Mesenchymal stem cell (in vitro differentiated cells and primary cell): ENCODE results near the gene PPCDC.
A peak's percentile ranks its signal among the peaks of the same experiment; 100 is the strongest.

Experiments
- DNase-seq: peaks from one replicate; pipeline ENCODE4 v3.0.0-alpha.2; 2013
- H2AFZ ChIP-seq: one replicate; pipeline ENCODE4 v1.6.1; 2013; ENCODE audit warnings: low read depth, mild to moderate bottlenecking, control low read depth, inconsistent platforms, low read length, moderate library complexity
- H2AK5ac ChIP-seq: 2 replicates; pipeline ENCODE4 v1.6.1; 2013; ENCODE audit warnings: low read length, moderate library complexity, mild to moderate bottlenecking, inconsistent platforms; ENCODE audit not compliant: severe bottlenecking
- H2BK120ac ChIP-seq: one replicate; pipeline ENCODE4 v1.6.1; 2013; ENCODE audit warnings: low read depth, mild to moderate bottlenecking, inconsistent platforms, low read length, moderate library complexity
- H2BK12ac ChIP-seq, 2 experiments: one replicate each; pipeline ENCODE4 v1.6.1; 2013; ENCODE audit warnings: inconsistent platforms in 2 of 2, low read length in 2 of 2, mild to moderate bottlenecking in 2 of 2, moderate library complexity in 2 of 2, control low read depth in 1 of 2
- H2BK15ac ChIP-seq: one replicate; pipeline ENCODE4 v1.6.1; 2013; ENCODE audit warnings: mild to moderate bottlenecking, low read depth, inconsistent platforms; ENCODE audit not compliant: poor library complexity, severe bottlenecking
- H2BK5ac ChIP-seq: 2 replicates; pipeline ENCODE4 v1.6.1; 2013; ENCODE audit warnings: low read depth, mild to moderate bottlenecking, low read length, control low read depth, inconsistent platforms; ENCODE audit not compliant: poor library complexity, severe bottlenecking
- H3K14ac ChIP-seq, 2 experiments: one replicate each; pipeline ENCODE4 v1.6.1; 2013; ENCODE audit warnings: inconsistent platforms in 2 of 2, low read length in 2 of 2, control low read depth in 1 of 2, mild to moderate bottlenecking in 1 of 2, moderate library complexity in 1 of 2
- H3K18ac ChIP-seq, 2 experiments: one replicate each; pipeline ENCODE4 v1.6.1; 2013; ENCODE audit warnings: inconsistent platforms in 2 of 2, low read length in 2 of 2, control low read depth in 1 of 2, low read depth in 1 of 2, mild to moderate bottlenecking in 1 of 2
- H3K23ac ChIP-seq, 2 experiments: one replicate each; pipeline ENCODE4 v1.6.1; 2013; ENCODE audit warnings: inconsistent platforms in 2 of 2, low read length in 2 of 2, mild to moderate bottlenecking in 2 of 2, moderate library complexity in 2 of 2, control low read depth in 1 of 2
- H3K27ac ChIP-seq: 2 replicates; pipeline ENCODE4 v1.5.1; 2013; ENCODE audit warnings: mild to moderate bottlenecking, moderate library complexity, low read length, control low read depth, inconsistent platforms; ENCODE audit not compliant: poor library complexity, severe bottlenecking
- H3K27me3 ChIP-seq, 2 experiments: 2 replicates each; pipeline versions ENCODE4 v1.6.1 to v1.7.0; 2013; ENCODE audit warnings: low read length in 2 of 2, mild to moderate bottlenecking in 2 of 2, moderate library complexity in 2 of 2, control low read depth in 1 of 2, inconsistent platforms in 1 of 2; ENCODE audit not compliant: control insufficient read depth in 1 of 2, insufficient read depth in 1 of 2
- H3K36me3 ChIP-seq, 2 experiments: 2 replicates each; pipeline versions ENCODE4 v1.6.1 to v1.7.0; 2013; ENCODE audit warnings: low read length in 2 of 2, control low read depth in 1 of 2, inconsistent platforms in 1 of 2, low read depth in 1 of 2, mild to moderate bottlenecking in 1 of 2; ENCODE audit not compliant: insufficient read depth in 2 of 2, control insufficient read depth in 1 of 2
- H3K4ac ChIP-seq, 2 experiments: one replicate each; pipeline ENCODE4 v1.6.1; 2013; ENCODE audit warnings: inconsistent platforms in 2 of 2, low read length in 2 of 2, mild to moderate bottlenecking in 2 of 2, moderate library complexity in 2 of 2, control low read depth in 1 of 2, low read depth in 1 of 2
- H3K4me1 ChIP-seq: 2 replicates; pipeline ENCODE4 v1.6.1; 2013; ENCODE audit warnings: low read depth, low read length, control low read depth; ENCODE audit not compliant: control insufficient read depth, insufficient read depth
- H3K4me2 ChIP-seq: 2 replicates; pipeline ENCODE4 v1.6.1; 2013; ENCODE audit warnings: low read length, mild to moderate bottlenecking, inconsistent platforms; ENCODE audit not compliant: poor library complexity, severe bottlenecking
- H3K4me3 ChIP-seq, 2 experiments: 2 replicates each; pipeline versions ENCODE4 v1.5.1 to v1.7.0; 2013; ENCODE audit warnings: low read length in 2 of 2, mild to moderate bottlenecking in 2 of 2, control low read depth in 1 of 2, low read depth in 1 of 2; ENCODE audit not compliant: insufficient read depth in 1 of 2
- H3K79me1 ChIP-seq: replicated peaks from 2 replicates; pipeline ENCODE4 v1.6.1; 2013; ENCODE audit warnings: mild to moderate bottlenecking, control low read depth, low read length, inconsistent platforms; ENCODE audit not compliant: poor library complexity, severe bottlenecking
- H3K9ac ChIP-seq: 2 replicates; pipeline ENCODE4 v1.7.0; 2013; ENCODE audit warnings: mild to moderate bottlenecking, low read length, moderate library complexity
- H3K9me3 ChIP-seq: 2 replicates; pipeline ENCODE4 v1.7.0; 2013; ENCODE audit warnings: mild to moderate bottlenecking, low read length; ENCODE audit not compliant: control insufficient read depth
- H4K8ac ChIP-seq: one replicate; pipeline ENCODE4 v1.6.1; 2013; ENCODE audit warnings: inconsistent platforms, mild to moderate bottlenecking, low read length, moderate library complexity
- H4K91ac ChIP-seq: one replicate; pipeline ENCODE4 v1.6.1; 2013; ENCODE audit warnings: mild to moderate bottlenecking, low read length, inconsistent platforms
- WGBS: methylation state at CpG from one replicate; pipeline ENCODE4 v1.1.7; 2013; ENCODE audit warnings: mixed read lengths; 5-methylcytosine and 5-hydroxymethylcytosine counted together

PPCDC gene

DNA sequence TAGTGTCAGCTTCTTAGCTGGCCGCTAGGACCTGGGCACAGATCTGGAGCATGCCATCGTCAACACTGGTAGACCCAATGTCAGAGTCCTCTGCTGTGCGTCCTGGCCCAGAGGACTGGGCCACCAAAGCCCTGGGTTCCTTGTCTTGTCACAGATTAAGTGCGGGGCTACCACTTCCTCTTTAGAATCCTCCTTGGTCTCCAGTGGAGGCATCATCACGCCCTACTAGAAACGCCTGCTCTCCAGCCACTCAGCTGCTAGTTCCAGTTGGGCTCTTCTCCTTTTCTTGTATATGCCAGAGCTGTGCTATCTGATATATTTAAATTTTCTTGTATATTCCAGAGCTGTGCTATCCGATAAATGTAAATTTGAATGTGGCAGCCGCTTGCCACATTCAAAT, 11.2 kb downstream of the PPCDC start:
- over 99% methylated on average over 6 of the region's 8 CpGs for WGBS
- Histone ChIP-seq H3K27me3 (no peaks in the 10 kb centered on the region), H2AFZ (no peak overlapping the region), H3K36me3 (peaks cover 0 to 13% of the 10 kb centered on the region in 2 experiments), H3K4me3 (no peak overlapping the region), H3K4ac (no peak overlapping the region), H4K8ac (no peak overlapping the region), H2AK5ac (no peak overlapping the region), H3K9me3 (no peaks in the 10 kb centered on the region), H2BK12ac (no peak overlapping the region), H3K9ac (no peak overlapping the region), H3K79me1 (peaks cover 36% of the 10 kb centered on the region), H2BK15ac (no peak overlapping the region), H3K18ac (no peak overlapping the region), H4K91ac (no peak overlapping the region), H3K14ac (no peak overlapping the region), H3K4me2 (no peak overlapping the region), H3K23ac (no peak overlapping the region), H2BK5ac (no peak overlapping the region), H2BK120ac (no peak overlapping the region), H3K27ac (no peak overlapping the region), H3K4me1 (peaks cover 11% of the 10 kb centered on the region)
- no peak for DNase-seq

DNA sequence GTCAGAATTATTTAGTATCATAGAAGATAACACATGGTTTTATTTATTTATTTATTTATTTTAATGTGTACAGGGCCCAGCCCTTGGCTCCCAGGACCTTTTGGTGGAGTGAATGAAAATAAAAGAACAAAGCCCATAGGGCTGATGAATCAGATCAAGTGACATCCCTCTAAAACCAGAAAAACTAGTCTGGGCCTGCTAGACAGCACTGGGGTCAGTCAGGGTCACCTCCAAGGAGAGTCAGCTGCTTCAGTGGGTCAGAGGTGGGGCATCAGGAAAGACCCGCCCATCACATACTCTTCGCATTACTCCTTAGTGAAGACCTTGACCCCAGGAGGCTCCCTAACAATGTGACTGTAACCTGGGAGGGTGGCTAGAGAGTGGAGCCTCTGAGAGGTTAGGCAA, 12.8 kb downstream of the PPCDC start:
- WGBS = 100% methylated on average over 1 of the region's 2 CpGs
- DNase-seq = peak; percentile 32
- H3K27ac ChIP-seq = no peak overlapping the region

DNA sequence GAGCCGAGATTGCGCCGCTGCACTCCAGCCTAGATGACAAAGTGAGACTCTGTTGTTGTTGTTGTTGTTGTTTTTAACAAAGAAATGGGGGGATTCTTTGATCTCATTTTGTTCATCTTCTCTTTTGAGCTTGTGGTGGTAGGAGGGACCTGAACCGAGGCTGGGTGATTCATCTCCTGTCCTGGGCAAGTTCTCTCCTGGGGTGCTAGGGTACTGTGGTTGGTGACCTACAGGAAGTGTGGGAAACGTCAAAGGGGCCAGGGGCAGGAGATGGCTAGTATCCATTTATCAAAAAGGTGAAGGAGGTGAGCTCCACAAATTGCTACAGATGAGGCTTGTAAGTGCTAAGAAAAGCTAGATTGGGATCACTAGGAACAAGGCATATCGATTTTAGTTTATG, 14.3 kb downstream of the PPCDC start:
- Histone ChIP-seq H3K27ac (no peak overlapping the region), H3K9me3 (no peaks in the 10 kb centered on the region), H2BK12ac (peak overlapping the region in 1 of 2 experiments; percentile 62), H2AK5ac (no peak overlapping the region), H3K4ac (no peak overlapping the region), H3K9ac (no peak overlapping the region), H2BK120ac (no peak overlapping the region), H3K36me3 (peaks cover 0 to 8% of the 10 kb centered on the region in 2 experiments), H2AFZ (no peak overlapping the region), H4K8ac (no peak overlapping the region), H3K4me3 (no peak overlapping the region), H2BK5ac (no peak overlapping the region), H4K91ac (no peak overlapping the region), H3K4me2 (no peak overlapping the region), H3K23ac (no peak overlapping the region), H3K4me1 (peaks cover 4% of the 10 kb centered on the region), H3K14ac (no peak overlapping the region), H3K79me1 (peaks cover 24% of the 10 kb centered on the region), H3K27me3 (no peaks in the 10 kb centered on the region), H3K18ac (no peak overlapping the region), H2BK15ac (no peak overlapping the region)
- no peak for DNase-seq
- WGBS = 75% methylated on average over 6 of the region's 6 CpGs

More for the DNA sequence above, 12.8 kb downstream of the PPCDC start:
- no peak overlapping the region for H3K9ac ChIP-seq
- no peak overlapping the region for H4K91ac ChIP-seq
- no peaks in the 10 kb centered on the region for H3K9me3 ChIP-seq
- H3K4me2 ChIP-seq = no peak overlapping the region
- H2AFZ ChIP-seq = no peak overlapping the region
- no peak overlapping the region for H2BK5ac ChIP-seq
- H3K4me3 ChIP-seq = no peak overlapping the region
- H3K14ac ChIP-seq = no peak overlapping the region
- no peak overlapping the region for H3K23ac ChIP-seq
- H2AK5ac ChIP-seq = no peak overlapping the region
- peaks cover 26% of the 10 kb centered on the region for H3K79me1 ChIP-seq
- H3K4me1 ChIP-seq = peaks cover 3% of the 10 kb centered on the region
- H3K36me3 ChIP-seq = peaks cover 0 to 8% of the 10 kb centered on the region in 2 experiments
- H3K4ac ChIP-seq = no peak overlapping the region
- H2BK15ac ChIP-seq = no peak overlapping the region
- H2BK120ac ChIP-seq = no peak overlapping the region
- H4K8ac ChIP-seq = no peak overlapping the region
- no peak overlapping the region for H3K18ac ChIP-seq
- H2BK12ac ChIP-seq = no peak overlapping the region
- H3K27me3 ChIP-seq = no peaks in the 10 kb centered on the region

DNA sequence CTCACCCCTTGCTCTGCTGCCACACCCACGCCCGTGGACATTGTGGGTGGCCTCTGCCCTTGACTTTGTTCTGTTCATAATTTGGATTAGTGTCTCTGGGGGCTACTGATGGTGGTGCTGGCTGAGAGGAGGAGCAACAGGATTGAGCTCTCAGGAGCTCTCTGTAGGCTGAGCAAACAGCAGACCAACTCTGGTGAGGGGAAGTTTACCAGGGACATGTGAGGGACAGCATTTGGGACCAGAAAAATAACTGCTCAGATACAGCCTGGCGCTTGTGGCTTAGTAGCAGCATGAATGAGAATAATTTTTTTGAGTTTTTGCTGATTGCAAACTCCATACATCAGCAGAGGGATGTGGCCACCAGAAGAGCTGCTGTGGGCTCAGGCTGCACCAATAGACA, 14.8 kb downstream of the PPCDC start:
- Histone ChIP-seq H2BK5ac (no peak overlapping the region), H3K79me1 (peaks cover 24% of the 10 kb centered on the region), H2AK5ac (no peak overlapping the region), H3K23ac (no peak overlapping the region), H2BK120ac (peak overlapping the region; percentile 45), H3K27ac (no peak overlapping the region), H3K9ac (no peak overlapping the region), H3K4me1 (peaks cover 9% of the 10 kb centered on the region), H3K14ac (no peak overlapping the region), H3K36me3 (peaks cover 0 to 13% of the 10 kb centered on the region in 2 experiments), H4K8ac (no peak overlapping the region), H2AFZ (no peak overlapping the region), H3K9me3 (no peaks in the 10 kb centered on the region), H3K27me3 (no peaks in the 10 kb centered on the region), H2BK15ac (no peak overlapping the region), H3K4me2 (no peak overlapping the region), H3K18ac (no peak overlapping the region), H2BK12ac (peak overlapping the region in 1 of 2 experiments; percentile 62), H3K4me3 (no peak overlapping the region), H3K4ac (no peak overlapping the region), H4K91ac (no peak overlapping the region)
- 91% methylated on average over 3 of the region's 3 CpGs for WGBS
- DNase-seq = no peak
